IMR-90 (cell line): ENCODE data around the gene PLCB4. TPM values are rescaled to one million over a fixed set of nuclear protein-coding genes. Genes with fewer than 3 reads are reported as not detected.

Experiments
- ATAC-seq: fragments of 200-7000 bp; cut with Tn5 transposase; 2 replicates; pipeline ENCODE4 v1.9.1; 2020; ENCODE audit warnings: low read depth, mild to moderate bottlenecking, moderate library complexity
- BruUV-seq: library from RNA; stranded (reverse); fragments of 400-500 nt; replicated peaks from 2 replicates; lab custom pipeline; 2021; lab: Mats Ljungman, UMichigan
- CTCF ChIA-PET: fragments of 300-600 bp; formaldehyde crosslinking; extraction: SDS; loops from one replicate; lab custom pipeline; 2021; ENCODE audit warnings: antibody characterized with exemption; lab: Yijun Ruan, JAX
- POLR2A ChIA-PET: fragments of 300-600 bp; sonication (Branson Sonifier 250); formaldehyde crosslinking; loops from one replicate; lab custom pipeline; 2022; ENCODE audit warnings: antibody characterized with exemption; ENCODE audit not compliant: unreplicated experiment; lab: Charles Lee
- DNase-seq: peaks from one replicate; pipeline ENCODE4 v3.0.0; 2013
- H2AFZ ChIP-seq: replicated peaks from 2 replicates; pipeline ENCODE3; 2013; ENCODE audit warnings: low read length, mild to moderate bottlenecking; ENCODE audit not compliant: poor library complexity
- H2AK5ac ChIP-seq: 2 replicates; pipeline ENCODE4 v1.6.1; 2013; ENCODE audit warnings: low read depth, low read length, inconsistent platforms
- H2AK9ac ChIP-seq: replicated peaks from 2 replicates; pipeline ENCODE3; 2013; ENCODE audit warnings: mild to moderate bottlenecking, low read depth, low read length, moderate library complexity; ENCODE audit not compliant: poor library complexity
- H2BK120ac ChIP-seq: 2 replicates; pipeline ENCODE4 v1.6.1; 2013; ENCODE audit warnings: low read depth, low read length, inconsistent platforms
- H2BK15ac ChIP-seq: 3 replicates; pipeline ENCODE4 v1.6.1; 2013; ENCODE audit warnings: low read depth, low read length, inconsistent platforms
- H2BK20ac ChIP-seq: 2 replicates; pipeline ENCODE4 v1.6.1; 2013; ENCODE audit warnings: low read depth, mild to moderate bottlenecking, inconsistent platforms, low read length, moderate library complexity
- H2BK5ac ChIP-seq: 2 replicates; pipeline ENCODE4 v1.6.1; 2013; ENCODE audit warnings: mild to moderate bottlenecking, low read depth, low read length, inconsistent platforms; ENCODE audit not compliant: poor library complexity, severe bottlenecking
- H3K14ac ChIP-seq: replicated peaks from 2 replicates; pipeline ENCODE4 v1.6.1; 2013; ENCODE audit warnings: low read depth, low read length, inconsistent platforms
- H3K18ac ChIP-seq: 2 replicates; pipeline ENCODE4 v1.6.1; 2013; ENCODE audit warnings: low read depth, low read length, control low read depth
- H3K23ac ChIP-seq: 2 replicates; pipeline ENCODE4 v1.6.1; 2013; ENCODE audit warnings: low read depth, low read length, inconsistent platforms
- H3K27ac ChIP-seq: 2 replicates; pipeline ENCODE4 v1.5.1; 2013; ENCODE audit warnings: mild to moderate bottlenecking, control low read depth, low read length; ENCODE audit not compliant: insufficient read depth
- H3K27me3 ChIP-seq: 2 replicates; pipeline ENCODE4 v1.6.1; 2013; ENCODE audit warnings: low read length; ENCODE audit not compliant: control insufficient read depth, insufficient read depth
- H3K36me3 ChIP-seq: 2 replicates; pipeline ENCODE4 v1.6.1; 2013; ENCODE audit warnings: low read length, mixed read lengths; ENCODE audit not compliant: control insufficient read depth, insufficient read depth
- H3K4ac ChIP-seq: 2 replicates; pipeline ENCODE4 v1.6.1; 2013; ENCODE audit warnings: low read depth, low read length, inconsistent platforms
- H3K4me1 ChIP-seq: 2 replicates; pipeline ENCODE4 v1.6.1; 2013; ENCODE audit warnings: low read length, mixed read lengths; ENCODE audit not compliant: control insufficient read depth, insufficient read depth
- H3K4me2 ChIP-seq: 2 replicates; pipeline ENCODE4 v1.6.1; 2013; ENCODE audit warnings: low read depth, mild to moderate bottlenecking, control low read depth, low read length, moderate library complexity
- H3K4me3 ChIP-seq: 2 replicates; pipeline ENCODE4 v1.5.1; 2013; ENCODE audit warnings: low read depth, mild to moderate bottlenecking, control low read depth, low read length, moderate library complexity; ENCODE audit not compliant: insufficient read depth
- H3K56ac ChIP-seq: 2 replicates; pipeline ENCODE4 v1.6.1; 2013; ENCODE audit warnings: low read length, inconsistent platforms; ENCODE audit not compliant: insufficient read depth; ENCODE audit errors: extremely low read depth
- H3K79me1 ChIP-seq, 2 experiments: 2 replicates each; pipeline ENCODE4 v1.6.1; 2013; ENCODE audit warnings: low read length in 2 of 2, inconsistent platforms in 1 of 2, low read depth in 1 of 2
- H3K9ac ChIP-seq: 2 replicates; pipeline ENCODE4 v1.6.1; 2013; ENCODE audit warnings: low read depth, low read length, control low read depth
- H3K9me1 ChIP-seq: 2 replicates; pipeline ENCODE4 v1.6.1; 2013; ENCODE audit warnings: low read length, inconsistent platforms; ENCODE audit not compliant: insufficient read depth
- H3K9me3 ChIP-seq: 2 replicates; pipeline ENCODE4 v1.6.1; 2013; ENCODE audit warnings: low read length; ENCODE audit not compliant: control insufficient read depth, insufficient read depth
- H4K20me1 ChIP-seq: 2 replicates; pipeline ENCODE4 v1.6.1; 2013; ENCODE audit warnings: low read length, inconsistent platforms; ENCODE audit not compliant: insufficient read depth
- H4K5ac ChIP-seq: 2 replicates; pipeline ENCODE4 v1.6.1; 2013; ENCODE audit warnings: mild to moderate bottlenecking, low read depth, low read length, control low read depth
- H4K8ac ChIP-seq, 2 experiments: 2 replicates each; pipeline ENCODE4 v1.6.1; 2013; ENCODE audit warnings: low read depth in 2 of 2, low read length in 2 of 2, control low read depth in 1 of 2, inconsistent platforms in 1 of 2
- H4K91ac ChIP-seq: 2 replicates; pipeline ENCODE4 v1.6.1; 2013; ENCODE audit warnings: low read depth, low read length, inconsistent platforms; ENCODE audit not compliant: insufficient read depth
- CEBPB ChIP-seq: IDR thresholded peaks from 2 replicates; pipeline ENCODE4 v1.6.1; 2012; ENCODE audit warnings: low read depth, low read length, improper control_type of control experiment
- SMC3 ChIP-seq: fragments of 150-350 bp; IDR thresholded peaks from 2 replicates; pipeline ENCODE4 v1.6.1; 2016; ENCODE audit warnings: low read depth, mild to moderate bottlenecking, antibody characterized with exemption, low read length, moderate library complexity
- WGBS, 2 experiments: methylation state at CpG; one replicate each; pipeline versions ENCODE4 v1.1.5 to v1.1.7; 2013; ENCODE audit warnings: missing lambda C conversion rate in 2 of 2; ENCODE audit not compliant: insufficient read length in 1 of 2; ENCODE audit errors: extremely low coverage in 2 of 2; 5-methylcytosine and 5-hydroxymethylcytosine counted together
- dilution Hi-C: fragments of 300-500 bp; cut with HindIII; formaldehyde crosslinking; loops from one replicate; pipeline ENCODE4 v1.14.3; 2018; ENCODE audit warnings: low sequenced_read_pairs; ENCODE audit not compliant: unreplicated experiment
- in situ Hi-C: fragments of 300-500 bp; cut with MboI; formaldehyde crosslinking; loops from 3 replicates; pipeline ENCODE4 v1.14.3; 2019; ENCODE audit warnings: low sequenced_read_pairs, inconsistent platforms, mixed read lengths
- intact Hi-C: fragments of 100-400 bp; cut with micrococcal nuclease; formaldehyde crosslinking; loops from 2 replicates; pipeline ENCODE4 v1.10.0; 2022
- polyA plus RNA-seq, 3 experiments: library from polyadenylated mRNA; depleted of rRNA; stranded (reverse); fragments of >200 nt; gene quantifications; 2 replicates each; pipeline ENCODE4 v1.2.3, GENCODE V29; 2012; ENCODE audit warnings: low replicate concordance in 1 of 3
- total RNA-seq: library from RNA; depleted of rRNA; stranded (reverse); fragments of >200 nt; gene quantifications from 2 replicates; pipeline ENCODE4 v1.2.3, GENCODE V29; 2012

The PLCB4 gene
- total and polyA plus RNA-seq, 2 of the 4 experiments (the other 2 are of a cell fraction), result 12.5 to 24.0 TPM

DNA sequence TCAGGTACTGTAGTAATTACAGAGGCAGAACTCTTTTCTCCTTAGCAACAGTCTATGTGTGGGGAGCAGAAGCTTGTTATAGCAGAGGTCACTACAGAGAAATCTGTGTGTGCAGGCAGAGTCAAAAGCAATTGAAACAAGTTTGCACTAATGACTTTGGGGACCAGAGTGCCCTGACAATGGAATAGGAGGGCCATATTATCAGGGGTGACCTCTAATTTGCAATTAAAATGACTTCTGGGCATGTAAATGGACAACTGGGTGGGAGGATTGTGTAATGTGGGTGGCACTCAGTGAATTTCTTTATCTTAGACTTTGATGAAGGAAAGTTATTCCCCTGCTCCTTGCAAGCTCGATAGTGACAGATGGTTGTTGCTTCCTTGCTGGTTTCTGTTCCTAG, 127.2 kb downstream of the PLCB4 start:
- H3K4ac ChIP-seq, result no peak overlapping the region
- H3K9me1 ChIP-seq, result peaks cover 2% of the 10 kb centered on the region
- H3K27me3 ChIP-seq, result no peaks in the 10 kb centered on the region
- H3K4me3 ChIP-seq, result no peak overlapping the region
- H3K27ac ChIP-seq, result no peak overlapping the region
- no peak overlapping the region for H2BK20ac ChIP-seq
- no peak overlapping the region for H2BK120ac ChIP-seq
- 0 out of 2 replicates have a peak overlapping the region, but pooled peaks have one; percentile 30 for H3K14ac ChIP-seq
- H4K91ac ChIP-seq, result no peak overlapping the region
- no peaks in the 10 kb centered on the region for H3K36me3 ChIP-seq
- no peak overlapping the region for H2BK15ac ChIP-seq
- peaks cover 10% of the 10 kb centered on the region for H3K4me1 ChIP-seq
- 100% methylated on average over 1 of the region's 1 CpG; no CpG with 5 or more reads in 1 of the 2 experiments for WGBS, 2 experiments
- ChIA-PET POLR2A (no interaction called here), CTCF (no interaction called here)
- H2AK9ac ChIP-seq, result no peak overlapping the region
- H3K9me3 ChIP-seq, result no peaks in the 10 kb centered on the region
- DNase-seq, result no peak
- TF ChIP-seq SMC3 (no peak), CEBPB (peak; percentile 47; the same call in 1 of the 2 replicates)
- H2AK5ac ChIP-seq, result no peak overlapping the region
- H3K4me2 ChIP-seq, result no peak overlapping the region
- no peak overlapping the region for H3K18ac ChIP-seq
- H2BK5ac ChIP-seq, result no peak overlapping the region
- no peak for ATAC-seq
- dilution Hi-C loops, result no loop called here
- no peak overlapping the region for H2AFZ ChIP-seq
- no peak overlapping the region for H3K56ac ChIP-seq
- peaks cover 27 to 53% of the 10 kb centered on the region in 2 experiments for H3K79me1 ChIP-seq
- 0 out of 2 replicates have a peak overlapping the region, but pooled peaks have one; percentile 16 for H3K23ac ChIP-seq
- BruUV-seq, result no TSS peak
- no peak overlapping the region for H4K8ac ChIP-seq
- H4K5ac ChIP-seq, result no peak overlapping the region
- intact Hi-C loops, result no loop called here
- in situ Hi-C loops, result no loop called here
- H3K9ac ChIP-seq, result no peak overlapping the region
- H4K20me1 ChIP-seq, result peaks cover 3% of the 10 kb centered on the region; the same call in 1 of the 2 replicates
